ENCODE results near the gene PTGES2.

Gene PTGES2

GRCh38 chr9:128153060-128153946 is 25.8 kb upstream of the PTGES2 start:
- DNase-seq, result no peak

GRCh38 chr9:128152133-128153059 is 24.9 kb upstream of the PTGES2 start:
- no peak for DNase-seq

- DNase-seq, result no peak
These were observed 24.0 kb upstream of the PTGES2 start for GRCh38 chr9:128151309-128152132.

- DNase-seq, result no peak
These were observed 23.2 kb upstream of the PTGES2 start for GRCh38 chr9:128150594-128151308.

GRCh38 chr9:128149951-128150593 is 22.5 kb upstream of the PTGES2 start:
- no peak for DNase-seq

- DNase-seq, result no peak
These were observed 21.6 kb upstream of the PTGES2 start, which contains the start of gene LCN2 for GRCh38 chr9:128149001-128149701. Gene LCN2 (plus strand): TSS chr9:128149453. CDS start chr9:128149526, 73 bp downstream.

- no peak for DNase-seq
These were observed 21.0 kb upstream of the PTGES2 start for GRCh38 chr9:128148509-128149000.

GRCh38 chr9:128146591-128147120 is 19.1 kb upstream of the PTGES2 start:
- DNase-seq, result no peak

GRCh38 chr9:128145951-128146351 is 18.4 kb upstream of the PTGES2 start:
- DNase-seq, result no peak

GRCh38 chr9:128145536-128145935 is 18.0 kb upstream of the PTGES2 start:
- no peak for DNase-seq

GRCh38 chr9:128144239-128145181 is 17.0 kb upstream of the PTGES2 start:
- DNase-seq, result no peak

GRCh38 chr9:128143525-128144238 is 16.2 kb upstream of the PTGES2 start:
- no peak for DNase-seq

GRCh38 chr9:128142596-128142995 is 15.1 kb upstream of the PTGES2 start:
- no peak for DNase-seq

GRCh38 chr9:128142061-128142460 is 14.5 kb upstream of the PTGES2 start:
- no peak for DNase-seq

- DNase-seq, result no peak
These were observed 14.1 kb upstream of the PTGES2 start for GRCh38 chr9:128141604-128142003.

GRCh38 chr9:128139621-128140020 is 12.1 kb upstream of the PTGES2 start:
- DNase-seq, result no peak

GRCh38 chr9:128138001-128138400 is 10.5 kb upstream of the PTGES2 start:
- DNase-seq, result no peak
